Measurements from ENCODE around the gene C3orf20. TPM values are rescaled to one million over a fixed set of nuclear protein-coding genes. Genes with fewer than 3 reads are reported as not detected.

C3orf20 gene
- total RNA-seq, 1 experiment from 2014 or later, result not detected

DNA sequence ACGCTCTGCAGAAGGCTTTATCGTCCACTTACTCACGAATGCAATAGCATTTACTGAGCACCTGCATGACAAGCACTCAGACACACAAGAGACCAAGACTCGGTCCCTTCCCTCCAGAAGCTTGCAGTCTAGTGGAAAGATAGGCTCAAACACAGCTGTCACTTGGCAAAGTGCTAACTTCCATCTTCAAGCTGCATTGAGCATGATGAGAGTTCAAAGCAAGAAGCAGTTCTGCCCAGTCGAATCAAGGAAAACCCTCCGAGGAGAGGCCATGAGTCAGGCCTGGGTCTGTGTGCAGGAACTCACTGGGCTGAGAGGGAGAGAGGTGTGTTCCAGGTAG, 51.5 kb downstream of the C3orf20 start:
- no peak for DNase-seq (ENCODE audit: low spot score)
- CTCF ChIA-PET, result no interaction called here

DNA sequence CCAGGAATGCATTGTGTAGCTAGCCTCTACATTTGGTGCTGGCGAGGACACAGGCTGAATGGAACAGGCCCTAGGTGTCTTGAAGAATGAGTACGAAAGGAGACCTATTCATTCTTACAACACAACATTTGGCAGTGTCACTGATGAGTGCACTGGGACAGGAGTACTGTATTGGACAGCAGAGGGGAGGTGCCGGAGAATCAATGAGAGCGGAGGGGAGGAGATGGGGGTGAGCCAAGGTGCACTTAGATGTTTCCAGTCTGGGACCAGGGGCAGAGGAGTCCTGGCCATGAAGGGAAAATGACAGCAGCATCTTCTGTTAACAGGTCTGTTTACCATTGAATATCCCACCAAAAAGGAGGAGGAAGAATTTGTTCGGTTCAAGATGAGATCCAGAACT, 53.2 kb downstream of the C3orf20 start:
- DNase-seq (ENCODE audit: low spot score) (no peak), ATAC-seq (no peak)
- TF ChIP-seq CREM (CRISPR knock-in tag; IDR thresholded peaks at IDR 0.05) (no peak), ESRRA (CRISPR knock-in tag; IDR thresholded peaks at IDR 0.05; ENCODE audit: borderline replicate concordance) (no peak), PRRX2 (CRISPR knock-in tag; IDR thresholded peaks at IDR 0.05) (no peak), EMX1 (CRISPR knock-in tag; IDR thresholded peaks at IDR 0.05) (no peak), KAT7 (CRISPR knock-in tag; IDR thresholded peaks at IDR 0.05; ENCODE audit: borderline replicate concordance) (no peak)
- TF ChIP-seq, protein P1, sequence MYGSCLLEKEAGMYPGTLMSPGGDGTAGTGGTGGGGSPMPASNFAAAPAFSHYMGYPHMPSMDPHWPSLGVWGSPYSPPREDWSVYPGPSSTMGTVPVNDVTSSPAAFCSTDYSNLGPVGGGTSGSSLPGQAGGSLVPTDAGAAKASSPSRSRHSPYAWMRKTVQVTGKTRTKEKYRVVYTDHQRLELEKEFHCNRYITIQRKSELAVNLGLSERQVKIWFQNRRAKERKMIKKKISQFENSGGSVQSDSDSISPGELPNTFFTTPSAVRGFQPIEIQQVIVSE (CRISPR knock-in tag; IDR thresholded peaks at IDR 0.05; ENCODE audit: borderline replicate concordance), result no peak
- TF ChIP-seq, protein P2, sequence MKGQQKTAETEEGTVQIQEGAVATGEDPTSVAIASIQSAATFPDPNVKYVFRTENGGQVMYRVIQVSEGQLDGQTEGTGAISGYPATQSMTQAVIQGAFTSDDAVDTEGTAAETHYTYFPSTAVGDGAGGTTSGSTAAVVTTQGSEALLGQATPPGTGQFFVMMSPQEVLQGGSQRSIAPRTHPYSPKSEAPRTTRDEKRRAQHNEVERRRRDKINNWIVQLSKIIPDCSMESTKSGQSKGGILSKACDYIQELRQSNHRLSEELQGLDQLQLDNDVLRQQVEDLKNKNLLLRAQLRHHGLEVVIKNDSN (CRISPR knock-in tag; IDR thresholded peaks at IDR 0.05), result no peak
- TF ChIP-seq, protein P3, sequence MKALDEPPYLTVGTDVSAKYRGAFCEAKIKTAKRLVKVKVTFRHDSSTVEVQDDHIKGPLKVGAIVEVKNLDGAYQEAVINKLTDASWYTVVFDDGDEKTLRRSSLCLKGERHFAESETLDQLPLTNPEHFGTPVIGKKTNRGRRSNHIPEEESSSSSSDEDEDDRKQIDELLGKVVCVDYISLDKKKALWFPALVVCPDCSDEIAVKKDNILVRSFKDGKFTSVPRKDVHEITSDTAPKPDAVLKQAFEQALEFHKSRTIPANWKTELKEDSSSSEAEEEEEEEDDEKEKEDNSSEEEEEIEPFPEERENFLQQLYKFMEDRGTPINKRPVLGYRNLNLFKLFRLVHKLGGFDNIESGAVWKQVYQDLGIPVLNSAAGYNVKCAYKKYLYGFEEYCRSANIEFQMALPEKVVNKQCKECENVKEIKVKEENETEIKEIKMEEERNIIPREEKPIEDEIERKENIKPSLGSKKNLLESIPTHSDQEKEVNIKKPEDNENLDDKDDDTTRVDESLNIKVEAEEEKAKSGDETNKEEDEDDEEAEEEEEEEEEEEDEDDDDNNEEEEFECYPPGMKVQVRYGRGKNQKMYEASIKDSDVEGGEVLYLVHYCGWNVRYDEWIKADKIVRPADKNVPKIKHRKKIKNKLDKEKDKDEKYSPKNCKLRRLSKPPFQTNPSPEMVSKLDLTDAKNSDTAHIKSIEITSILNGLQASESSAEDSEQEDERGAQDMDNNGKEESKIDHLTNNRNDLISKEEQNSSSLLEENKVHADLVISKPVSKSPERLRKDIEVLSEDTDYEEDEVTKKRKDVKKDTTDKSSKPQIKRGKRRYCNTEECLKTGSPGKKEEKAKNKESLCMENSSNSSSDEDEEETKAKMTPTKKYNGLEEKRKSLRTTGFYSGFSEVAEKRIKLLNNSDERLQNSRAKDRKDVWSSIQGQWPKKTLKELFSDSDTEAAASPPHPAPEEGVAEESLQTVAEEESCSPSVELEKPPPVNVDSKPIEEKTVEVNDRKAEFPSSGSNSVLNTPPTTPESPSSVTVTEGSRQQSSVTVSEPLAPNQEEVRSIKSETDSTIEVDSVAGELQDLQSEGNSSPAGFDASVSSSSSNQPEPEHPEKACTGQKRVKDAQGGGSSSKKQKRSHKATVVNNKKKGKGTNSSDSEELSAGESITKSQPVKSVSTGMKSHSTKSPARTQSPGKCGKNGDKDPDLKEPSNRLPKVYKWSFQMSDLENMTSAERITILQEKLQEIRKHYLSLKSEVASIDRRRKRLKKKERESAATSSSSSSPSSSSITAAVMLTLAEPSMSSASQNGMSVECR (CRISPR knock-in tag; IDR thresholded peaks at IDR 0.05; ENCODE audit: borderline replicate concordance), result no peak
- TF ChIP-seq, protein P4, sequence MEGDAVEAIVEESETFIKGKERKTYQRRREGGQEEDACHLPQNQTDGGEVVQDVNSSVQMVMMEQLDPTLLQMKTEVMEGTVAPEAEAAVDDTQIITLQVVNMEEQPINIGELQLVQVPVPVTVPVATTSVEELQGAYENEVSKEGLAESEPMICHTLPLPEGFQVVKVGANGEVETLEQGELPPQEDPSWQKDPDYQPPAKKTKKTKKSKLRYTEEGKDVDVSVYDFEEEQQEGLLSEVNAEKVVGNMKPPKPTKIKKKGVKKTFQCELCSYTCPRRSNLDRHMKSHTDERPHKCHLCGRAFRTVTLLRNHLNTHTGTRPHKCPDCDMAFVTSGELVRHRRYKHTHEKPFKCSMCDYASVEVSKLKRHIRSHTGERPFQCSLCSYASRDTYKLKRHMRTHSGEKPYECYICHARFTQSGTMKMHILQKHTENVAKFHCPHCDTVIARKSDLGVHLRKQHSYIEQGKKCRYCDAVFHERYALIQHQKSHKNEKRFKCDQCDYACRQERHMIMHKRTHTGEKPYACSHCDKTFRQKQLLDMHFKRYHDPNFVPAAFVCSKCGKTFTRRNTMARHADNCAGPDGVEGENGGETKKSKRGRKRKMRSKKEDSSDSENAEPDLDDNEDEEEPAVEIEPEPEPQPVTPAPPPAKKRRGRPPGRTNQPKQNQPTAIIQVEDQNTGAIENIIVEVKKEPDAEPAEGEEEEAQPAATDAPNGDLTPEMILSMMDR (IDR thresholded peaks at IDR 0.05), result no peak
- Mint-ChIP-seq H3K4me1 (peaks cover 4% of the 10 kb centered on the region), H3K36me3 (no peaks in the 10 kb centered on the region), H3K9me3 (no peaks in the 10 kb centered on the region), H3K27me3 (ENCODE audit: low read depth) (no peaks in the 10 kb centered on the region), H3K4me3 (no peak overlapping the region), H3K27ac (no peak overlapping the region)
- ChIA-PET CTCF (no interaction called here), POLR2A (no interaction called here)

More for the DNA sequence above, 51.5 kb downstream of the C3orf20 start:
- Mint-ChIP-seq H3K36me3 (no peaks in the 10 kb centered on the region), H3K4me3 (no peak overlapping the region), H3K27me3 (ENCODE audit: low read depth) (no peaks in the 10 kb centered on the region), H3K27ac (no peak overlapping the region), H3K9me3 (no peaks in the 10 kb centered on the region), H3K4me1 (peaks cover 4% of the 10 kb centered on the region)
- ATAC-seq, result no peak
- POLR2A ChIA-PET, result no interaction called here
- TF ChIP-seq, protein P5, sequence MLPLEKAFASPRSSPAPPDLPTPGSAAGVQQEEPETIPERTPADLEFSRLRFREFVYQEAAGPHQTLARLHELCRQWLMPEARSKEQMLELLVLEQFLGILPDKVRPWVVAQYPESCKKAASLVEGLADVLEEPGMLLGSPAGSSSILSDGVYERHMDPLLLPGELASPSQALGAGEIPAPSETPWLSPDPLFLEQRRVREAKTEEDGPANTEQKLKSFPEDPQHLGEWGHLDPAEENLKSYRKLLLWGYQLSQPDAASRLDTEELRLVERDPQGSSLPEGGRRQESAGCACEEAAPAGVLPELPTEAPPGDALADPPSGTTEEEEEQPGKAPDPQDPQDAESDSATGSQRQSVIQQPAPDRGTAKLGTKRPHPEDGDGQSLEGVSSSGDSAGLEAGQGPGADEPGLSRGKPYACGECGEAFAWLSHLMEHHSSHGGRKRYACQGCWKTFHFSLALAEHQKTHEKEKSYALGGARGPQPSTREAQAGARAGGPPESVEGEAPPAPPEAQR (CRISPR knock-in tag; IDR thresholded peaks at IDR 0.05), result no peak
- TF ChIP-seq JAZF1 (CRISPR knock-in tag; IDR thresholded peaks at IDR 0.05), result no peak
- TF ChIP-seq, protein P6, sequence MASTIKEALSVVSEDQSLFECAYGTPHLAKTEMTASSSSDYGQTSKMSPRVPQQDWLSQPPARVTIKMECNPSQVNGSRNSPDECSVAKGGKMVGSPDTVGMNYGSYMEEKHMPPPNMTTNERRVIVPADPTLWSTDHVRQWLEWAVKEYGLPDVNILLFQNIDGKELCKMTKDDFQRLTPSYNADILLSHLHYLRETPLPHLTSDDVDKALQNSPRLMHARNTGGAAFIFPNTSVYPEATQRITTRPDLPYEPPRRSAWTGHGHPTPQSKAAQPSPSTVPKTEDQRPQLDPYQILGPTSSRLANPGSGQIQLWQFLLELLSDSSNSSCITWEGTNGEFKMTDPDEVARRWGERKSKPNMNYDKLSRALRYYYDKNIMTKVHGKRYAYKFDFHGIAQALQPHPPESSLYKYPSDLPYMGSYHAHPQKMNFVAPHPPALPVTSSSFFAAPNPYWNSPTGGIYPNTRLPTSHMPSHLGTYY (CRISPR knock-in tag; IDR thresholded peaks at IDR 0.05), result no peak
- no peak for TF ChIP-seq TEAD4 (CRISPR knock-in tag; IDR thresholded peaks at IDR 0.05)
- TF ChIP-seq MXD4 (CRISPR knock-in tag; IDR thresholded peaks at IDR 0.05; ENCODE audit: borderline replicate concordance), result no peak
- TF ChIP-seq, protein P7, sequence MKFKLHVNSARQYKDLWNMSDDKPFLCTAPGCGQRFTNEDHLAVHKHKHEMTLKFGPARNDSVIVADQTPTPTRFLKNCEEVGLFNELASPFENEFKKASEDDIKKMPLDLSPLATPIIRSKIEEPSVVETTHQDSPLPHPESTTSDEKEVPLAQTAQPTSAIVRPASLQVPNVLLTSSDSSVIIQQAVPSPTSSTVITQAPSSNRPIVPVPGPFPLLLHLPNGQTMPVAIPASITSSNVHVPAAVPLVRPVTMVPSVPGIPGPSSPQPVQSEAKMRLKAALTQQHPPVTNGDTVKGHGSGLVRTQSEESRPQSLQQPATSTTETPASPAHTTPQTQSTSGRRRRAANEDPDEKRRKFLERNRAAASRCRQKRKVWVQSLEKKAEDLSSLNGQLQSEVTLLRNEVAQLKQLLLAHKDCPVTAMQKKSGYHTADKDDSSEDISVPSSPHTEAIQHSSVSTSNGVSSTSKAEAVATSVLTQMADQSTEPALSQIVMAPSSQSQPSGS (CRISPR knock-in tag; IDR thresholded peaks at IDR 0.05; ENCODE audit: borderline replicate concordance, low read depth), result no peak

Measured in WTC11 (cell line).